AG09309 (cell line): ENCODE measurements around the gene STXBP5L.

Experiments used
- DNase-seq: peaks from one replicate; pipeline ENCODE4 v3.0.0-alpha.2; 2010; ENCODE audit warnings: low read depth
- H3K4me3 ChIP-seq: 2 replicates; pipeline ENCODE4 v1.5.1; 2011; ENCODE audit warnings: mild to moderate bottlenecking, low read depth, low read length, moderate library complexity; ENCODE audit not compliant: control insufficient read depth
- TF ChIP-seq, protein P1 (sequence below): IDR thresholded peaks from 2 replicates; pipeline ENCODE4 v1.5.1; 2011; ENCODE audit warnings: mild to moderate bottlenecking, low read depth, low read length, inconsistent platforms; ENCODE audit not compliant: insufficient read depth, control insufficient read depth; ENCODE audit errors: missing control alignments

Gene STXBP5L

GRCh38 chr3:121252676-121253075, 344.7 kb downstream of the STXBP5L start:
- H3K4me3 ChIP-seq: no peak overlapping the region
- TF ChIP-seq, protein P1, sequence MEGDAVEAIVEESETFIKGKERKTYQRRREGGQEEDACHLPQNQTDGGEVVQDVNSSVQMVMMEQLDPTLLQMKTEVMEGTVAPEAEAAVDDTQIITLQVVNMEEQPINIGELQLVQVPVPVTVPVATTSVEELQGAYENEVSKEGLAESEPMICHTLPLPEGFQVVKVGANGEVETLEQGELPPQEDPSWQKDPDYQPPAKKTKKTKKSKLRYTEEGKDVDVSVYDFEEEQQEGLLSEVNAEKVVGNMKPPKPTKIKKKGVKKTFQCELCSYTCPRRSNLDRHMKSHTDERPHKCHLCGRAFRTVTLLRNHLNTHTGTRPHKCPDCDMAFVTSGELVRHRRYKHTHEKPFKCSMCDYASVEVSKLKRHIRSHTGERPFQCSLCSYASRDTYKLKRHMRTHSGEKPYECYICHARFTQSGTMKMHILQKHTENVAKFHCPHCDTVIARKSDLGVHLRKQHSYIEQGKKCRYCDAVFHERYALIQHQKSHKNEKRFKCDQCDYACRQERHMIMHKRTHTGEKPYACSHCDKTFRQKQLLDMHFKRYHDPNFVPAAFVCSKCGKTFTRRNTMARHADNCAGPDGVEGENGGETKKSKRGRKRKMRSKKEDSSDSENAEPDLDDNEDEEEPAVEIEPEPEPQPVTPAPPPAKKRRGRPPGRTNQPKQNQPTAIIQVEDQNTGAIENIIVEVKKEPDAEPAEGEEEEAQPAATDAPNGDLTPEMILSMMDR: no peak

GRCh38 chr3:121269389-121269788, 361.4 kb downstream of the STXBP5L start:
- TF ChIP-seq, protein P1: no peak
- DNase-seq: no peak
- no peak overlapping the region for H3K4me3 ChIP-seq

More at GRCh38 chr3:121252676-121253075, 344.7 kb downstream of the STXBP5L start:
- DNase-seq: no peak

DNA sequence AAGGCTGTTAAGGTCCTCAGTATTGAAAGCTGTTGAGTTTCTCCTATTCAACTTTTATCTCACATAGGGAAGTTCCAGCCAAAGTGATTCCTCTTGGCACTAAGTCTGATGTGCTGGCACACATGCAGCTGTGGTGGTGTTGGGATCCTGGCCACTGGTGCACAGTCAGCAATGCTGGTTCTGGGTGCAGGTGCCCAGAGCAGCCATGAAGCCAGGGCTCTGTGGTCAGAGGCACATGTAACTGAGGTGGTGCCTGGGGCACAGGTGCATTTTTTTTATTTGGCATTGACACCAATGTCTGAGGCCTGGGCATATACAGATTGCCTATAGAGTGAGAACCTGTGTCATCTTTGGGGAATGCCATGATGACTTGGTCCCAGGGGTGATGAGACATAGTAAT, 366.4 kb downstream of the STXBP5L start:
- DNase-seq: no peak
- no peak overlapping the region for H3K4me3 ChIP-seq
- TF ChIP-seq, protein P1: no peak

DNA sequence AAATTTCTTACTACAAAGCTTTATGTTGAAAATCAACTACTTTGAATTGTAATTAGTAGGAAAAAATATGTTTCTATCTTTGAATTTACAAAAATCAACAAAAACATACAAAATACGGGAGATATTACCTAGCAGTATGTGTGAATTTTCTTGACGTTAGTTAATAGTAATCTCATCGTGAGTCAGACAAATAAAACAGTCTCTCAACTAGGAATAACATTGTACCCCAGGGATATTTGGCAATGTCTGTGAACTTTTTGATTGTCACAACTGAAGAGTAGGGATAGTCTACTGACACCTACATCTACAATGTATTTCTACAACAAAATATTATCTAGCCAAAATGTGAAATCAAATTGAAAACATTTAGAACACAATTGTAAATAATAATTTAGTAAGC, 387.4 kb downstream of the STXBP5L start:
- DNase-seq: no peak
- TF ChIP-seq, protein P1: no peak
- no peak overlapping the region for H3K4me3 ChIP-seq

DNA sequence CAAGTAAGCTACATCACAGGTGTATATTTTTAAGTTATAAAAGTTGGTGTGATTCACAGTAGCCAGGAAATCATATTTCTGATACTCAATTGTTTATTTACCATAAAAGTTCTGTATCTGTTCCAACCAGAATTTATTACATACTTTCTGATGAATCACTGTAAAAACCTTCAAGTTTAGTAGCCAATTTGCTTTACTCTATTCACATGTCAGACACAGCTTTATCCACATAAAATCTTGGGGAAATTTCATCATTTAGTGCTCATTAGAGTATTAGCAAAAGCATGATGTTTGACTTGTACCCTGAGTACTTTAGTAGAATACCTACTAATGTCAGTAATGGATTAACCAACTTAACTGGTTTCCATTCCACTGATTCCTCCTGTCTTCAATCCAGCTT, 388.0 kb downstream of the STXBP5L start:
- DNase-seq: no peak
- TF ChIP-seq, protein P1: no peak
- no peak overlapping the region for H3K4me3 ChIP-seq

DNA sequence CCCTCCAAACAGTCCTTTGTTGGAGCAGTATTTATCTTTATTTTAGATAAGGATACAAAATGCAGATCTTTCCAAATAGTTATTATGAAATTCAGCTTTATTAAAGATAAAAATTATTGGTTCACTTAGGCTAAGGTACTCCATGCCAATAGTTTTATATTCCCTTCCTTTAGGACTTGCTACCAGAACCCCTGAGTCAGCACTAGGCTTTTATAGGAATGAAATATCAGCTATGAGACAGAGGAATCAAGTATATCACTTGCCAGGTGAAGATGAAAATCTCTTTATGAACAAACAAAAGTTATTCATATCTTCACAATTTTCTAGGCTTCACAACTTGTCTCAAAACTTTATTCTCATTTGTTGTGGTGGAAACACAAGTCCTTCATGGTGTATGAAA, 416.3 kb downstream of the STXBP5L start:
- TF ChIP-seq, protein P1: no peak
- no peak for DNase-seq
- no peak overlapping the region for H3K4me3 ChIP-seq

DNA sequence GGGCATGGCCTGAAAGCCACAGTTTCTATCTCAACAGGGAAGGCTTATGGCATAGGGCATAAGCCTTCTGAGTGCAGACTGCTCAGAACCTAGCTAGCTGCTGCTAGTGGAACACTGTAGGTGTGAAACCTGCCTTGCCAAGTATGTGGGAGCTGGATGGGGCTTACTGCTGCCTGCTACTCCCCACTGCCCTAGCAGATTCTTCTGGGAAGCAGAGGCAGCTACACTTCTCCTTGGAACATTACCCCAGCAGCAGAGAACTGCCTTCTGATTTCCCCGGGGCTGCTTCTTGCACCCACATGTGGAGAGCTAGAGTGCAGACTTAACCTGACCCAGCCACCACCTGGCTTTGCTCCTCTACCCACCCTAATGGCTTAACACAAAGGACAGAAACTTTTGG, 422.1 kb downstream of the STXBP5L start:
- TF ChIP-seq, protein P1: no peak
- no peak for DNase-seq
- no peak overlapping the region for H3K4me3 ChIP-seq
